Endothelial cell of umbilical vein (primary cell): ENCODE results near the gene MTSS2. TPM values are rescaled to one million over a fixed set of nuclear protein-coding genes. Genes with fewer than 3 reads are reported as not detected.

ENCODE experiments used
- BruUV-seq: library from RNA; stranded (reverse); fragments of 400-500 nt; replicated peaks from 2 replicates; lab custom pipeline; 2021; lab: Mats Ljungman, UMichigan
- CTCF ChIA-PET: fragments of 300-600, 350-600 bp; sonication (Branson Sonifier 250); formaldehyde crosslinking; loops from one replicate; lab custom pipeline; 2021; ENCODE audit warnings: antibody characterized with exemption, inconsistent platforms; lab: Charles Lee
- POLR2A ChIA-PET: fragments of 300-600, 350-600 bp; sonication (Branson Sonifier 250); formaldehyde crosslinking; loops from one replicate; lab custom pipeline; 2021; ENCODE audit warnings: antibody characterized with exemption, inconsistent platforms; lab: Charles Lee
- DNase-seq: peaks from one replicate; pipeline ENCODE4 v3.0.0-alpha.2; 2011; ENCODE audit warnings: low read depth, low spot score
- FAIRE-seq: peaks from 2 replicates; lab custom pipeline; 2011; peaks lifted over from hg19 to GRCh38; lab: Jason Lieb, UNC
- H2AFZ ChIP-seq: 2 replicates; pipeline ENCODE4 v1.6.0; 2012; ENCODE audit warnings: low read depth, low read length, control low read depth, inconsistent platforms
- H3K27ac ChIP-seq: 2 replicates; pipeline ENCODE4 v1.5.1; 2011; ENCODE audit warnings: low read depth, mild to moderate bottlenecking, control low read depth, low read length, moderate library complexity; ENCODE audit not compliant: insufficient read depth
- H3K27me3 ChIP-seq, 2 experiments: 2 replicates each; pipeline versions ENCODE4 v1.6.0 to v1.6.1; 2011; ENCODE audit warnings: low read length in 2 of 2, mixed read lengths in 1 of 2; ENCODE audit not compliant: control insufficient read depth in 2 of 2, insufficient read depth in 2 of 2
- H3K36me3 ChIP-seq, 2 experiments: 2 replicates in 1 of 2; 3 replicates in 1 of 2; pipeline ENCODE4 v1.5.1; 2011; ENCODE audit warnings: low read length in 2 of 2, mild to moderate bottlenecking in 1 of 2, moderate library complexity in 1 of 2; ENCODE audit not compliant: control insufficient read depth in 2 of 2, insufficient read depth in 2 of 2; ENCODE audit errors: extremely low read depth in 1 of 2
- H3K4me1 ChIP-seq: 3 replicates; pipeline ENCODE4 v1.5.1; 2011; ENCODE audit warnings: mild to moderate bottlenecking, low read length; ENCODE audit not compliant: control insufficient read depth, insufficient read depth; ENCODE audit errors: extremely low read depth
- H3K4me2 ChIP-seq: 2 replicates; pipeline ENCODE4 v1.6.1; 2011; ENCODE audit warnings: low read length, control low read depth, mixed read lengths; ENCODE audit not compliant: insufficient read depth
- H3K4me3 ChIP-seq, 3 experiments: fragments of 200-600 bp in 1 of 3; sonication (generic), shearing (Covaris generic) in 1 of 3; replicated peaks in 1 of 3; 2 replicates each; pipeline ENCODE4 v1.5.1; 2011 to 2016; ENCODE audit warnings: control low read depth in 3 of 3, low read length in 3 of 3, mild to moderate bottlenecking in 2 of 3, inconsistent platforms in 1 of 3, low read depth in 1 of 3, moderate library complexity in 1 of 3; ENCODE audit not compliant: insufficient read depth in 1 of 3
- H3K79me2 ChIP-seq: 2 replicates; pipeline ENCODE4 v1.6.0; 2012; ENCODE audit warnings: low read length, inconsistent platforms; ENCODE audit not compliant: control insufficient read depth, insufficient read depth
- H3K9ac ChIP-seq: replicated peaks from 2 replicates; pipeline ENCODE3; 2011; ENCODE audit warnings: low read length, control low read depth; ENCODE audit not compliant: insufficient read depth; ENCODE audit errors: extremely low read depth
- H3K9me1 ChIP-seq: replicated peaks from 3 replicates; pipeline ENCODE4 v1.6.0; 2011; ENCODE audit warnings: mild to moderate bottlenecking, low read length; ENCODE audit not compliant: control insufficient read depth, insufficient read depth; ENCODE audit errors: extremely low read depth
- H3K9me3 ChIP-seq: replicated peaks from 2 replicates; pipeline ENCODE4 v1.5.1; 2012; ENCODE audit warnings: low read length, inconsistent platforms; ENCODE audit not compliant: control insufficient read depth, insufficient read depth
- H4K20me1 ChIP-seq: replicated peaks from 2 replicates; pipeline ENCODE3; 2011; ENCODE audit warnings: mild to moderate bottlenecking, low read length; ENCODE audit not compliant: control insufficient read depth, insufficient read depth; ENCODE audit errors: extremely low read depth
- EZH2 ChIP-seq: IDR thresholded peaks from 2 replicates; pipeline ENCODE4 v1.6.1; 2012; ENCODE audit warnings: borderline replicate concordance, low read depth, mild to moderate bottlenecking, moderate library complexity, low read length, inconsistent platforms; ENCODE audit not compliant: severe bottlenecking
- FOS ChIP-seq: IDR thresholded peaks from 2 replicates; pipeline ENCODE4 v1.6.1; 2011; ENCODE audit warnings: mild to moderate bottlenecking, low read length, moderate library complexity, borderline replicate concordance; ENCODE audit not compliant: insufficient read depth
- GATA2 ChIP-seq: IDR thresholded peaks from 2 replicates; pipeline ENCODE4 v1.7.0; 2011; ENCODE audit warnings: low read depth, mild to moderate bottlenecking, moderate library complexity, mixed read lengths, low read length; ENCODE audit not compliant: insufficient read length, insufficient read depth
- JUN ChIP-seq: IDR thresholded peaks from 2 replicates; pipeline ENCODE4 v1.6.1; 2011; ENCODE audit warnings: borderline replicate concordance, low read depth; ENCODE audit not compliant: insufficient read length, insufficient read depth
- MYC ChIP-seq: IDR thresholded peaks from one replicate; pipeline ENCODE4 v1.6.1; 2011; ENCODE audit warnings: mild to moderate bottlenecking, low read depth, low read length
- POLR2A ChIP-seq: IDR thresholded peaks from 2 replicates; pipeline ENCODE4 v1.6.1; 2012; ENCODE audit warnings: low read depth, mild to moderate bottlenecking, control low read depth, low read length
- POLR2AphosphoS5 ChIP-seq: IDR thresholded peaks from 2 replicates; pipeline ENCODE4 v1.6.1; 2012; ENCODE audit warnings: low read depth, mild to moderate bottlenecking, control low read depth, low read length, moderate library complexity; ENCODE audit not compliant: insufficient read depth
- dilution Hi-C: fragments of 300-500 bp; cut with MboI; formaldehyde crosslinking; loops from one replicate; pipeline ENCODE4 v1.15.0; 2019; ENCODE audit warnings: low sequenced_read_pairs; ENCODE audit not compliant: extremely low pct_ligation_motif_present
- intact Hi-C: fragments of 100-400 bp; cut with micrococcal nuclease; formaldehyde crosslinking; loops from one replicate; pipeline ENCODE4 v1.10.0; 2022
- polyA plus RNA-seq, 4 experiments: library from polyadenylated mRNA; depleted of rRNA in 3 of 4; stranded (reverse) in 3 of 4; unstranded in 1 of 4; fragments of >200 nt; gene quantifications; 2 replicates each; pipeline versions ENCODE4 v1.2.1 to v1.2.3, GENCODE V29; 2011 to 2012; ENCODE audit warnings: missing spikeins in 1 of 4
- total RNA-seq: library from RNA; stranded (reverse); gene quantifications from 2 replicates; pipeline ENCODE4 v1.2.3, GENCODE V29; 2021
- TF ChIP-seq, protein P1 (sequence below): IDR thresholded peaks from 2 replicates; pipeline ENCODE4 v1.6.1; 2011; ENCODE audit not compliant: insufficient read depth, insufficient read length
- TF ChIP-seq, protein P2 (sequence below), 2 donors: IDR thresholded peaks; 1 replicate in 1 of 2; 2 replicates in 1 of 2; pipeline ENCODE4 v1.5.1; 2011; ENCODE audit warnings: low read length in 2 of 2, mild to moderate bottlenecking in 2 of 2, moderate library complexity in 2 of 2, control low read depth in 1 of 2, inconsistent platforms in 1 of 2, low read depth in 1 of 2; ENCODE audit not compliant: insufficient read depth in 1 of 2; ENCODE audit errors: extremely low read depth in 1 of 2

Gene MTSS2
- total and polyA plus RNA-seq, 2 donors (not counting 3 experiments of a cell fraction or from before 2014, with no cell fraction given): 38.4 to 42.3 TPM

DNA sequence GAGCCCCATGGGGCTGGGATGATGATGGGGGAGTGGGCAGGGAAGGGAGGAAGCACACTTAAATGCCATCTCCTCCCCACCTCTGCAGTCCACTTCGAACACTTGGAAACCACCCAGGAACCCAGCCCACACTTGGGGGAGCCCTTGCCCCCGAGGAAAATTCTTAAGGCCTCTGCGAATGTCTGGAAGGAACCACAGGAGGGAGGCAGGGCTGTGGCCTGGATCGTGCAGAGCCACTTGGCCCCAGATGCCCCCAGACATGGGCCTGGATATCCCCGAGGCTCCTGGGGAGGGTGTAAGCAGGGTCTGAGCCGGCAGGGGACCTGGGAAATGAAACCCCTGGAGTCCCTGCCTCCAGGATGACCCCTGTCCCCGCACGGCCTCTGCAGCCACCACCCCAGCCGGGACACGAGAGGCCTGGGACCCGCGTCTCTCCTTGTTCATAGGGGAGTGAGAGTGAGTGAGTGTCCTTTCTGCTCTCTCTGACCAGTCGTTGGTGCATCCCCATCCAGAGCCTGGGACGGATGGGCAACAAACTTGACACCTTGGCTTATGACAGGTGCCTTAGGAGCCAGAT lies 11.8 kb upstream of the MTSS2 start:
- Histone ChIP-seq H3K4me1 (peaks cover 35% of the 10 kb centered on the region), H3K9me1 (no peaks in the 10 kb centered on the region), H4K20me1 (no peaks in the 10 kb centered on the region), H3K4me2 (no peak overlapping the region), H3K27me3 (no peaks in the 10 kb centered on the region), H3K9me3 (no peaks in the 10 kb centered on the region), H3K36me3 (no peaks in the 10 kb centered on the region), H3K79me2 (no peaks in the 10 kb centered on the region), H3K27ac (no peak overlapping the region), H2AFZ (no peak overlapping the region), H3K4me3 (no peak overlapping the region), H3K9ac (no peak overlapping the region)
- TF ChIP-seq, protein P1, sequence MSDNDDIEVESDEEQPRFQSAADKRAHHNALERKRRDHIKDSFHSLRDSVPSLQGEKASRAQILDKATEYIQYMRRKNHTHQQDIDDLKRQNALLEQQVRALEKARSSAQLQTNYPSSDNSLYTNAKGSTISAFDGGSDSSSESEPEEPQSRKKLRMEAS: no peak
- no peak for TF ChIP-seq JUN
- BruUV-seq: no TSS peak
- intact Hi-C loops (no loop called here), dilution Hi-C loops (no loop called here)
- POLR2A ChIA-PET: no interaction called here
- DNase-seq (no peak), FAIRE-seq (no peak)
- CTCF ChIA-PET: no interaction called here

DNA sequence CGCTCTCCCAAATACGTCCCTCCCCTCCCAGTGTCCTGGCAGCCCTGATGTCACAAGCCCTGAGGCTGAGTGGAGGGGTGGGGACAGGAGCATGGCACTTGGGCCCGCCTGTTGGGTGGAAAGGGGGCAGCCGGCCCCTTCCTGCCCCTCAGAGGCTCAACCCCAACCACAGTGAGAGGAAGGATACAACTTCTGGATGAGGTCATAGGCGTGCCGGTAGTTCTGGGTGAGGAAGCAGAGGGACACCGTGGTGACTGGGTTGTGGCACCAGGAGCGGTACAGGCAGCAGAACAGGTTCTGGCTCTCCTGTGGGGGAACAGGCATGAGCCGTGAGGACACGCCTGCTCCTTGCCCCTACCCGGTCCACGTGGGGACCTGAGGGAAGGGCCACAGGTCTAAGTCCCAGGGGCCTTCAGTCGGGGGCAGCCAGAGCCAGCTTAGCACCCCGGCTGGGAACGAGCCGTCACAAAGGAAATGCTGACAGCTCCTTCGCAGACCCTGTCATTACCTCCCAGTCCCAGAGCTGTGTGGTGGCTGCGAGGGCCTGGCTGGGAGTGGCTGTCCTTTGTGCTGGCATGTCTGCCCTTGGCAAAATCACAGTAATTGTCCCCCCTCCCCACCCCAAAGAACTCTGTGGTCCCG lies 11.2 kb upstream of the MTSS2 start:
- intact Hi-C loops: no loop called here
- H3K9me1 ChIP-seq: no peaks in the 10 kb centered on the region
- H2AFZ ChIP-seq: no peak overlapping the region
- POLR2A ChIA-PET: no interaction called here
- no peaks in the 10 kb centered on the region for H3K9me3 ChIP-seq
- no peak overlapping the region for H3K9ac ChIP-seq
- peaks cover 35% of the 10 kb centered on the region for H3K4me1 ChIP-seq
- no peak overlapping the region for H3K27ac ChIP-seq
- DNase-seq: no peak
- no peak overlapping the region for H3K4me2 ChIP-seq
- TF ChIP-seq JUN: no peak
- no peak for TF ChIP-seq POLR2A
- TF ChIP-seq, protein P1: no peak
- no peak for TF ChIP-seq FOS
- TF ChIP-seq EZH2: no peak
- TF ChIP-seq MYC: no peak
- TF ChIP-seq POLR2AphosphoS5: no peak
- no peak for TF ChIP-seq GATA2
- TF ChIP-seq, protein P2, sequence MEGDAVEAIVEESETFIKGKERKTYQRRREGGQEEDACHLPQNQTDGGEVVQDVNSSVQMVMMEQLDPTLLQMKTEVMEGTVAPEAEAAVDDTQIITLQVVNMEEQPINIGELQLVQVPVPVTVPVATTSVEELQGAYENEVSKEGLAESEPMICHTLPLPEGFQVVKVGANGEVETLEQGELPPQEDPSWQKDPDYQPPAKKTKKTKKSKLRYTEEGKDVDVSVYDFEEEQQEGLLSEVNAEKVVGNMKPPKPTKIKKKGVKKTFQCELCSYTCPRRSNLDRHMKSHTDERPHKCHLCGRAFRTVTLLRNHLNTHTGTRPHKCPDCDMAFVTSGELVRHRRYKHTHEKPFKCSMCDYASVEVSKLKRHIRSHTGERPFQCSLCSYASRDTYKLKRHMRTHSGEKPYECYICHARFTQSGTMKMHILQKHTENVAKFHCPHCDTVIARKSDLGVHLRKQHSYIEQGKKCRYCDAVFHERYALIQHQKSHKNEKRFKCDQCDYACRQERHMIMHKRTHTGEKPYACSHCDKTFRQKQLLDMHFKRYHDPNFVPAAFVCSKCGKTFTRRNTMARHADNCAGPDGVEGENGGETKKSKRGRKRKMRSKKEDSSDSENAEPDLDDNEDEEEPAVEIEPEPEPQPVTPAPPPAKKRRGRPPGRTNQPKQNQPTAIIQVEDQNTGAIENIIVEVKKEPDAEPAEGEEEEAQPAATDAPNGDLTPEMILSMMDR (IDR thresholded peaks at IDR 0.05; ENCODE audit: extremely low read depth in 1 of 2, insufficient read depth in 1 of 2, low read depth in 1 of 2, low read length in 2 of 2): no peak
- dilution Hi-C loops: no loop called here
- H3K4me3 ChIP-seq: no peak overlapping the region
- BruUV-seq: no TSS peak
- H3K79me2 ChIP-seq: no peaks in the 10 kb centered on the region
- H4K20me1 ChIP-seq: no peaks in the 10 kb centered on the region
- H3K36me3 ChIP-seq: no peaks in the 10 kb centered on the region
- no peaks in the 10 kb centered on the region for H3K27me3 ChIP-seq
- CTCF ChIA-PET: interaction anchor here (0.8 to 3.2 kb wide), 3 partner anchors 9 to 74 kb away, joined by 3 to 19 read pairs (median 3); no protein-coding TSS in a partner anchor
- FAIRE-seq: peak; percentile 53
